ENCODE results near the gene PTTG2.

Gene PTTG2

DNA sequence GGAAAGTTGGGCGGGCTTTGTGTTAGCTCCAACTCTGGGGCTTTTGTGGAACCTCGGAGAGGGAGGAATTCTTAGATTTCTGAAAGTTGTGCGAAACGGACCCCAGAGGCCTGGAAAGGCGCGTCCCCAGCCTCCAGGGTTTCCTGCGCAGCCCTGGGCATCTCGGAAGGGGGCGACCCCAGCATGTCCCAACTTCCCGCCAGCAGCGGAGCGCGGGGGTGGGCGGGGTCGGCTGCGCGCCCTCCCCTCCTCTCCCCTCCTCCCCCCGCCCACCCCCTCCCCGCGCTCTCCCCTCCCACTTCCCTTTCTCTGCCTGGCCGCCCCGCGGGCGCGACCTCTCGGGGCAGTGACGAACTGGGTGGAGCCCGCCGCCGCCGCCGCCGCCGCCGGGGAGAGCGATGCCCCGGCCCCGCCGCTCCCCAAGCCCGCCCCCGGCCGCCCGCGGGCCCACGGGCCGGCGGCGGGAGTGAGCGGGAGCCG lies 16.8 kb downstream of the PTTG2 start:
- H3K4me1 ChIP-seq (ENCODE audit: insufficient read depth, low read length): peaks cover 33% of the 10 kb centered on the region
- H3K4me3 ChIP-seq (ENCODE audit: low read length): peak overlapping the region; percentile 77
- under 1% methylated on average over 45 of the region's 50 CpGs for WGBS
- H3K36me3 ChIP-seq (ENCODE audit: insufficient read depth, low read length): no peaks in the 10 kb centered on the region
- H3K9me3 ChIP-seq (ENCODE audit: insufficient read depth, low read depth, low read length): no peaks in the 10 kb centered on the region
- H3K27ac ChIP-seq (ENCODE audit: low read depth, low read length): peak overlapping the region; percentile 89
- peak overlapping the region; percentile 82 for H3K9ac ChIP-seq (ENCODE audit: low read depth, low read length)
- no peaks in the 10 kb centered on the region for H3K27me3 ChIP-seq (ENCODE audit: insufficient read depth, low read length)

GRCh38 chr4:37977471-37978247 lies 17.5 kb downstream of the PTTG2 start:
- no peaks in the 10 kb centered on the region for H3K9me3 ChIP-seq (ENCODE audit: insufficient read depth, low read depth, low read length)
- H3K27ac ChIP-seq (ENCODE audit: low read depth, low read length): peak overlapping the region; percentile 72; the same call in 1 of the 2 replicates
- peak overlapping the region; percentile 77 for H3K4me3 ChIP-seq (ENCODE audit: low read length)
- no peaks in the 10 kb centered on the region for H3K27me3 ChIP-seq (ENCODE audit: insufficient read depth, low read length)
- H3K36me3 ChIP-seq (ENCODE audit: insufficient read depth, low read length): no peaks in the 10 kb centered on the region
- peak overlapping the region; percentile 77 for H3K9ac ChIP-seq (ENCODE audit: low read depth, low read length)
- 1% methylated on average over 73 of the region's 74 CpGs for WGBS
- H3K4me1 ChIP-seq (ENCODE audit: insufficient read depth, low read length): peaks cover 40% of the 10 kb centered on the region

GRCh38 chr4:37978248-37978924 lies 18.2 kb downstream of the PTTG2 start:
- Histone ChIP-seq H3K4me1 (ENCODE audit: insufficient read depth, low read length) (peaks cover 42% of the 10 kb centered on the region), H3K4me3 (ENCODE audit: low read length) (peak overlapping the region; percentile 77), H3K36me3 (ENCODE audit: insufficient read depth, low read length) (no peaks in the 10 kb centered on the region), H3K9me3 (ENCODE audit: insufficient read depth, low read depth, low read length) (no peaks in the 10 kb centered on the region), H3K9ac (ENCODE audit: low read depth, low read length) (peak overlapping the region; percentile 77; the same call in 1 of the 2 replicates), H3K27me3 (ENCODE audit: insufficient read depth, low read length) (no peaks in the 10 kb centered on the region), H3K27ac (ENCODE audit: low read depth, low read length) (no peak overlapping the region)
- 50% methylated on average over 10 of the region's 11 CpGs for WGBS

DNA sequence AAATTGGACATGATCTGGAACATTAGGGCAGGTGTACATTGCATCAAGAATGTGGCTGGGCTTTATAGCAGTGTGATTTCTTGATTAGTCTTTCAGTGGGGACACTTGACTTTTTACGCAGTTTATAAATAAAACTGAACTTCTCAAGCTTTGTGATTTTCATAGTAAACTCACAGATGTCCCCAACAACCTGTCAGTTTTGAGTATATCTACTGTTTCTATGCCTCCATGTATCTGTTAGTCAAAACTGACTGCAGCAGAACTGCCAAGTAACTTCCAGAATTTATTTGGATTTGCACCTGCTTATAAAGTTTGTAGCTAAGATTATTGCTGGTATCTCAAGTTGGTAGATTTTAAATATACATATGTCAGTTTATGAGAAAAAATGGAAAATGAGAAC lies 20.0 kb downstream of the PTTG2 start:
- Histone ChIP-seq H3K4me3 (ENCODE audit: low read length) (no peak overlapping the region), H3K27me3 (ENCODE audit: insufficient read depth, low read length) (no peaks in the 10 kb centered on the region), H3K9me3 (ENCODE audit: insufficient read depth, low read depth, low read length) (no peaks in the 10 kb centered on the region), H3K9ac (ENCODE audit: low read depth, low read length) (no peak overlapping the region), H3K27ac (ENCODE audit: low read depth, low read length) (no peak overlapping the region), H3K4me1 (ENCODE audit: insufficient read depth, low read length) (peaks cover 42% of the 10 kb centered on the region), H3K36me3 (ENCODE audit: insufficient read depth, low read length) (no peaks in the 10 kb centered on the region)
- WGBS: 100% methylated on average over 1 of the region's 1 CpG

DNA sequence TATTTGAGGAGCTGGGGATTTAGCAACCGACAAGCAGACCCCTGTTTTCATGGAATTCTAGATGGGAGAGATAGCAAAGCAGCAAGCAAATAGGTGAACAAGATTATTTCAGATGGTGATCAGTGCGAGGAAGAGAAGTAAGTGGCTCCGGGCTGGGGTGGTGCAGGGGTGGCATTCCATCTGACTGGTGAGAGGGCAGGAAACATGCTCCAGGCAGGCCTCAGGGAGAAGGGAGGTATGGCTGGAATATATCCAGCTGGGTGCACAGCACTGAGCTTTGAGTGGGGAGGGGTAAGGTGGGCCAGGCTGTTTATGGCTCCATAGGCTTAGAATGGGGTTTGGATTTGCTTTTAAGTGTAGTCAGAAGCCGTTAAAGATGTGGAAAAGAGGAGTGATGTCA lies 21.2 kb downstream of the PTTG2 start:
- H3K4me1 ChIP-seq (ENCODE audit: insufficient read depth, low read length): peaks cover 35% of the 10 kb centered on the region
- H3K9ac ChIP-seq (ENCODE audit: low read depth, low read length): no peak overlapping the region
- WGBS: 67% methylated on average over 4 of the region's 4 CpGs

DNA sequence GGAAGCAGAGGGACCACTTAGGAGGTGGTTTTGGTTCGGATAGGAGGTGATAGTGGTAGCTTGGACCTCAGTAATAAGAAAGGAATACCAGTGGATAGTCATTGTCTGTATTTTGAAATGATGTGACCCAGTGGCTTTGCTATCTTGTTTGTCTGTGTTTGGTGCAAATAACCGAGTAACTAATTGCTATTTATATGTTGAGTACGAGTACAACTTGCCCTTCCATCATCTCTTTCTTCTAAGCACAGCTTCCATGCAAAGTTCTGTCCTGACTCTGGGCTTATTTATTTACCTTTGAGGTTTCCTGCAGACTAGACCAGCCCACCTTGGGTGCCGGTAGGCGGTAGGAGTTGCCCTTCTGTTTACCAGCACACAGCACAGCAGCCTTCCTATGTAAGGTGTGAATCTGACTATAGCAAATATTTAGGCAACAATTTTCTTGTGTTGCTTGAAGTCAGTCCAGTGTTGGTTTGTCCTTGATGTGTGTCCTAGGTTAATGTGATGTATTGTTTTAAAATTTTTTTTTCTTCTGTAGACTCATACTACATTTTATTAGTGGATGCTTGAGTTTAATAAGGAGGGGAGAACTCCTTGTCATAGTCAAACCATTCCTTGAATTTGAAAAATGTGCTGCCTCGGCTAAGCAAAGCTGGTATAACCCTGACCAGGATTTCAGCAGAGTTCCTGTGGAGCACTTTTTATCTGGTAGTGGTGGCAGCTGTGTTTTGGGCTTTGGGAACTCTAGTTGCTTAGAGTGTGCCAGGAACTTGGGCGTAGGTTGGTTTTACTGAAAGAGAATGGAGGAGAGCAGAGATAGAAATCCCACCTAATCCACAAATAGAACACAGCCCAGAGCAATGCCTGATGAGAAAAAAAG lies 21.9 kb downstream of the PTTG2 start:
- no peaks in the 10 kb centered on the region for H3K36me3 ChIP-seq (ENCODE audit: insufficient read depth, low read length)
- 41% methylated on average over 6 of the region's 7 CpGs for WGBS
- H3K9ac ChIP-seq (ENCODE audit: low read depth, low read length): no peak overlapping the region
- no peak overlapping the region for H3K27ac ChIP-seq (ENCODE audit: low read depth, low read length)
- H3K4me3 ChIP-seq (ENCODE audit: low read length): no peak overlapping the region
- no peaks in the 10 kb centered on the region for H3K9me3 ChIP-seq (ENCODE audit: insufficient read depth, low read depth, low read length)
- H3K4me1 ChIP-seq (ENCODE audit: insufficient read depth, low read length): peaks cover 32% of the 10 kb centered on the region
- no peaks in the 10 kb centered on the region for H3K27me3 ChIP-seq (ENCODE audit: insufficient read depth, low read length)

More for the DNA sequence above, 21.2 kb downstream of the PTTG2 start:
- Histone ChIP-seq H3K36me3 (ENCODE audit: insufficient read depth, low read length) (no peaks in the 10 kb centered on the region), H3K4me3 (ENCODE audit: low read length) (no peak overlapping the region), H3K27ac (ENCODE audit: low read depth, low read length) (no peak overlapping the region), H3K9me3 (ENCODE audit: insufficient read depth, low read depth, low read length) (no peaks in the 10 kb centered on the region), H3K27me3 (ENCODE audit: insufficient read depth, low read length) (no peaks in the 10 kb centered on the region)

GRCh38 chr4:37982736-37983135 lies 22.5 kb downstream of the PTTG2 start:
- Histone ChIP-seq H3K9ac (ENCODE audit: low read depth, low read length) (no peak overlapping the region), H3K36me3 (ENCODE audit: insufficient read depth, low read length) (no peaks in the 10 kb centered on the region), H3K27ac (ENCODE audit: low read depth, low read length) (no peak overlapping the region), H3K4me3 (ENCODE audit: low read length) (no peak overlapping the region), H3K4me1 (ENCODE audit: insufficient read depth, low read length) (peaks cover 37% of the 10 kb centered on the region), H3K9me3 (ENCODE audit: insufficient read depth, low read depth, low read length) (no peaks in the 10 kb centered on the region), H3K27me3 (ENCODE audit: insufficient read depth, low read length) (no peaks in the 10 kb centered on the region)
- 74% methylated on average over 5 of the region's 5 CpGs for WGBS

- Histone ChIP-seq H3K9ac (ENCODE audit: low read depth, low read length) (no peak overlapping the region), H3K9me3 (ENCODE audit: insufficient read depth, low read depth, low read length) (no peaks in the 10 kb centered on the region), H3K36me3 (ENCODE audit: insufficient read depth, low read length) (no peaks in the 10 kb centered on the region), H3K27ac (ENCODE audit: low read depth, low read length) (no peak overlapping the region), H3K4me1 (ENCODE audit: insufficient read depth, low read length) (peaks cover 40% of the 10 kb centered on the region), H3K27me3 (ENCODE audit: insufficient read depth, low read length) (no peaks in the 10 kb centered on the region), H3K4me3 (ENCODE audit: low read length) (no peak overlapping the region)
- 100% methylated on average over 1 of the region's 1 CpG for WGBS
Observed at GRCh38 chr4:37983951-37984350, 23.8 kb downstream of the PTTG2 start.

DNA sequence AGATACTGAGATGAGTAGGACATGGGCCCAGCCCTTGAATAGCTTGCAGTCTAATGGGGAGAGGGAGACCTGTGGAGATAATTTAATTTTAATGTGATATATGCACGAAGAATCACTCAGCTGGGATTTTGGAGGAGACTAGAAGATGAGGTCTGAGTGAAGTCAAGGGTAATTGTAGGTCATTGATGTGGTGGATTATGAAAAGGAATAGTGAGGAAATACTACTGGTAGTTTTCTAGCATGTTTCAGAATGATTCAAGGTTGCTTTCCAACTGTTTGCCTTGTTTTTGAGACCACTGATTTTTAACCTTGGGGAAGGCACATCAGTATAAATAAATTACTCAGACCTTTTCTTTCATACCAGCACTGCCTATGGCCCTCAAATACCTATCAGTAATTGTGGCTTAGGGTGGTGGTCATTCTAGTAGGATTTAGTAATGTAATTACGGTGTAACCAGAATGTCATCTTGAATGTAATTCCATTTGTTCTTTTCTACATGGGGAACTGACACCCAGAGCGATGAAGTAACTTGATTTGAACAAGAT lies 25.6 kb downstream of the PTTG2 start:
- WGBS: 90% methylated on average over 3 of the region's 3 CpGs
- H3K36me3 ChIP-seq (ENCODE audit: insufficient read depth, low read length): no peaks in the 10 kb centered on the region
- H3K4me3 ChIP-seq (ENCODE audit: low read length): no peak overlapping the region
- H3K27ac ChIP-seq (ENCODE audit: low read depth, low read length): no peak overlapping the region
- no peak overlapping the region for H3K9ac ChIP-seq (ENCODE audit: low read depth, low read length)
- no peaks in the 10 kb centered on the region for H3K27me3 ChIP-seq (ENCODE audit: insufficient read depth, low read length)
- peaks cover 53% of the 10 kb centered on the region for H3K4me1 ChIP-seq (ENCODE audit: insufficient read depth, low read length)
- H3K9me3 ChIP-seq (ENCODE audit: insufficient read depth, low read depth, low read length): no peaks in the 10 kb centered on the region

DNA sequence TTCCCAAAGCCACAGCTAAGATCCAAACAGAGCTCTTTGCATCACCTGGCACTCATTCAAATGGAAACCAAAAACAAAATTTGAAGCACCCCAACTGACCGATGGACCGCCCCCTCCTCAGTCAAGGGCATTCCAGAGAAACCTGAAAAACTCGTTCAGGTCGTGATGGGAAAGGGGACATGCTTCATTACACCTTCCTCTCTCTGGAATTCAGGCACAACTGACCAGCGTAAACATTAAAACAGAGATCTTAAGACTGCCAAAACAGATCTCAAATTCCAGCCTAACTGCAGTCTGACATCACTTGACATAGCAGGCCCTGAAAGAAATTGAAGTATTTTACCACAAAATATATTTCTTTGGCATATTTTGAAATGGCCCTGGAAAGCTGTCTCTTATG lies 28.5 kb downstream of the PTTG2 start:
- peak overlapping the region; percentile 65 for H3K27ac ChIP-seq (ENCODE audit: low read depth, low read length)
- no peak overlapping the region; the same call in 1 of the 2 replicates for H3K4me3 ChIP-seq (ENCODE audit: low read length)
- WGBS: 74% methylated on average over 5 of the region's 5 CpGs
- H3K9ac ChIP-seq (ENCODE audit: low read depth, low read length): no peak overlapping the region
- H3K27me3 ChIP-seq (ENCODE audit: insufficient read depth, low read length): no peaks in the 10 kb centered on the region
- peaks cover 47% of the 10 kb centered on the region for H3K4me1 ChIP-seq (ENCODE audit: insufficient read depth, low read length)
- no peaks in the 10 kb centered on the region for H3K9me3 ChIP-seq (ENCODE audit: insufficient read depth, low read depth, low read length)
- H3K36me3 ChIP-seq (ENCODE audit: insufficient read depth, low read length): no peaks in the 10 kb centered on the region
